Activated CD4-positive, alpha-beta T cell treated with anti-CD3 and anti-CD28 coated beads, Interleukin-2, amount 50 U/mL, for 16 hours (primary cell): Measurements from ENCODE around the gene C3.
"Not testable (repeated sequence)": the region's sequence is repeated elsewhere in the genome, so short reads cannot be mapped to it uniquely, and the experiment has no call there.

Experiments
- DNase-seq: peaks from one replicate; pipeline ENCODE4 v3.0.0-alpha.2; 2020

C3 gene

DNA sequence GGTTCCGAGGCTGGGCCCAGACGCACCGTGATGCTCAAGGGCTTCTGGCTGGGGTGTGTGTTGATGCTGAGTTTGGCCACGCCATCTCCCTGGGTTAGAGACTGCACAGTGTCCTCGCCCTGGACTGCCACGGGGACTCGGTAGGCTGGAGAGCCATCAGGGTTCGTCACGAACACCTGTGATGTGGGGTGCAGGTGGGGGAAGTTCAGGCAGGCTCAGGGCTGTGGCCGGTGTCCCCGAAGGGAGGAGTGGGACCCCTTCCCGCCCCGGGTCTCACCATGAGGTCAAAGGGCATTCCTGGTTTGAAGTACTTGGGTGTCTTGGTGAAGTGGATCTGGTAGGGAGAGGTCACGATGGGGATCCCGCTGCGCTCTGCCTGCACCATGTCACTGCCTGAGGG is 8.2 kb downstream of the C3 start:
- DNase-seq = no peak

DNA sequence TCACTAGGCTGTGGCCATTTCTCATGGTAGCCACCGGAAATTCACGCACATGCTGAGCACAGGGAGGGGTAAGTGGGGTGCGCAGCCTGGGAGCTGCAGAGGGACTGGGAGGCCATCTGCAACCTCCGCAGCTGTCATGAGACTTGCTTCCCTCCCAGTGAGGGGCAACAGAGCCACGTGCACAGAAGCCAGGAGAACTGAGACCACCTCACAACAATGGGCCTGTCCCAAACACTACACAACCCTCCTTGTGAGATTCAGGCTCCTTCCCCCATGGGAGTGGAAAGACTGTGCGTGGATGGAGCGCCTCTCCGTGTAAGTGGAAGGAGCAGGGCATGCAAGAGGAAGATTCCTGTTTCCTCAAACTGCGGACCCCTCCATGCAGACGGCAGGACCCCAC is 8.8 kb downstream of the C3 start:
- DNase-seq = no peak

DNA sequence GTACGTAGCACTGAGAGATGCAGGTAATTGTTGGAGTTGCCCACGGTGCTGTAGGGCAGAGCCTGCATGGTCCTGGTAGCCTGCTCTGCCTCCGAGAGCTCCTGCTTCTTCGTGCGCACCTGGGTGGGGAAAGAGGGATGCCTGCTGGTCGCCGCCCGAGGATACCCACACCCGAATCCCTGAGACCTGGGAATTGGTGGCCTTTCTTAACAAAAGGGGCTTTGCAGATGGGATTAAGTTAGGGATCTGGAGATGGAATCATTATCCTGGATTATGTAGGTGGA is 9.4 kb downstream of the C3 start:
- no peak for DNase-seq

DNA sequence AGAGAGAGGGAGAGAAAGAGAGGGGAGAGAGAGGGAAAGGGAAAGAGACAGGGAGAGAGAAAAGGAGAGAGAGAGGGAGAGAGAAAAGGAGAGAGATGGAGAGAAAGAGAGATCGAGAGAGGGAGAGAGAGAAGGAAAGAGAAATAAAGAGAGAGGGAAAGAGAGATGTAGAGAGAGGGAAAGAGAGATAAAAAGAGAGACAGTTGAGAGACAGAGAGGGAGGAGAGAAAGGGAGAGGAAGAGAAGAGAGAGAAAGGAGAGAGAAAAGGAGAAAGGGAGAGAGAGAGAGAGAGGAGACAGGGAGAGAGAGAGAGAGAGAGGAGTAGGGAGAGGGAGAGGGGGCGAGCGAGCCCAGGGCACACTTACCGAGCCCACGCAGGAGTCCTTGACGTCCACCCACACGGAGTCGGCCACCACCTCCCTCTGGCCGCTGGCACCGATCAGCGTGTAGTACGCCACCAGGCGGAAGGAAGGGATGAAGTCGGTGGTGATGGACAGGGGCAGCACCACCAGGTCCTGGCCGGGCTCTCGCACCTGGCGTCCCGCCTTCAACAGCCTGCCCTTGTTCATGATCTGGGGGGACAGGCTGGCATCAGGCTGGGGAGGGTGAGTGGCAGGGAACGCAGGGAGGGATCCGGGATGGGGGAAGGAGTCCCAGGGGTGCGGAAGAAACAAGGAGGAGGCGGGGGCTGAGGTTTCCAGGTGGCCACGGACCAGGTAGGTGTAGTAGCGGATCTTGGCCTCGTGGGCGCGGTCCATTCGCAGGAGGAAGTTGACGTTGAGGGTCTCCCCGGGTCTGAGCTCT is 10.0 kb downstream of the C3 start:
- DNase-seq = no peak

DNA sequence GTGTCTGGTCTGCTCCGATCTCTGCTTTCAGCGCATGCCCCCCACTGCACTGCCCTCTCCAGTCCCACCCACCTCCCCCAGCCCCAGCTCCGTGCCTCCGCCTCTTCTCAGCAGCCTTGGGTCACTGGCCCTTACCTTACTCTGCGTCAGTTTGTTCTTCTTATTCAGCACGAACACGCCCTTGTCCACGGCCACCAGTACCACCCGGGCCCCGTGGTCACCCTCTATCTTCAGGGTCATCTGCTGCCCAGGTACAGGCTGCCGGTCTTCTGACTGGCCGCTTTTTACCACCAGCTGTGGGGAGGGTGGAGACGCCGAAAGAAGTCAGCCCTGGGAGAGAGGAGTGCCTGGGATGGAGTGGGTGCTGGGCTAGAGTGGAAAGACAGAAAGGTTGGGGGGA is 10.9 kb downstream of the C3 start:
- DNase-seq = no peak

DNA sequence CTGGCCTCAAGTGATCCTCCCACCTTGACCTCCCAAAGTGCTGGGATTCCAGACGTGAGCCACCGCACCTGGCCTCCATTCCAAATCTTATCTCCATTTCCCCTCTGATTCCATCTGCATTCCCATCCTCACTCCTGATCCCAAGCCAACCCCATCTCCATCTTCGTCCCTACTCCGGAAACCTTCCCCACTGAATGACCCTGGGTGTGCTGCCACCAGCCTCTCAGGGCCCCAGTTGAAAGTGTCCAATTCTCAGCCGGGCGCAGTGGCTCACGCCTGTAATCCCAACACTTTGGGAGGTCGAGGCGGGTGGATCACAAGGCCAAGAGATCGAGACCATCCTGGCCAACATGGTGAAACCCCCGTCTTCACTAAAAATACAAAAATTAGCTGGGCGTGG is 11.5 kb downstream of the C3 start:
- DNase-seq = not testable (repeated sequence)

DNA sequence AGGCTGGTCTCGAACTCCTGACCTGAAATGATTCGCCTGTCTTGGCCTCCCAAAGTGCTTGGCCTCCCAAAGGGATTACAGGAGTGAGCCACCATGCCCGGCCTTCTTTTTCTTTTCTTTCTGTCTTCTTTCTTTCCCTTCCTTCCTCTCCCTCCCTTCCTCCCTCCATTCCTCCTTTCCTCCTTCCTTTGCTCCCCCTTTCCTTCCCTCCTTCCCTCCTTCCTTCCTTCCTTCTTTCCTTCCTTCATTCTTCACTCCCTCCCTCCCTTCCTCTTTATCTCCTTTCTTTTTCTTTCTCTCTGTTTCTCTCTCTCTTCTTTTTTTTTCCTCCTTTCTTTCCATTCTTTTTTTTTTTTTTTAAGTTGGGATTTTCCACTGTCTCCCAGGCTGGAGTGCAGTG is 12.1 kb downstream of the C3 start:
- DNase-seq = no peak

DNA sequence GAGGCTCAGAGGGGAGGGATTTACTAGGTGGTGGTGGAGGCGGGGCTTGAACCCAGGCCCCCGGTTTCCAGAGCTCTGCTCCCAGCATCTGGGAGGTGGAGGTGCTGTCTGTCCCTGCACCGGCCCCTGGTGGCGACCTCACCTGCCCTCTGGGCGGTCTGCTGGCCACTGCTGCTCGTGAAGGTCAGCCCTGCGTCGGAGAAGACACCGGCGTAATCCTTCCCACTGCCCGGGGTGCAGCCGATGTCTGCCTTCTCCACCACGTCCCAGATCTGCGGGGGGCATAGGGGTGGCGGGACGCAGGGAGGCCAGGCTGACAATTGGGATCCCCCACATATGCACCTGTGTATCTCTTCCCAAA is 12.8 kb downstream of the C3 start:
- DNase-seq = no peak

DNA sequence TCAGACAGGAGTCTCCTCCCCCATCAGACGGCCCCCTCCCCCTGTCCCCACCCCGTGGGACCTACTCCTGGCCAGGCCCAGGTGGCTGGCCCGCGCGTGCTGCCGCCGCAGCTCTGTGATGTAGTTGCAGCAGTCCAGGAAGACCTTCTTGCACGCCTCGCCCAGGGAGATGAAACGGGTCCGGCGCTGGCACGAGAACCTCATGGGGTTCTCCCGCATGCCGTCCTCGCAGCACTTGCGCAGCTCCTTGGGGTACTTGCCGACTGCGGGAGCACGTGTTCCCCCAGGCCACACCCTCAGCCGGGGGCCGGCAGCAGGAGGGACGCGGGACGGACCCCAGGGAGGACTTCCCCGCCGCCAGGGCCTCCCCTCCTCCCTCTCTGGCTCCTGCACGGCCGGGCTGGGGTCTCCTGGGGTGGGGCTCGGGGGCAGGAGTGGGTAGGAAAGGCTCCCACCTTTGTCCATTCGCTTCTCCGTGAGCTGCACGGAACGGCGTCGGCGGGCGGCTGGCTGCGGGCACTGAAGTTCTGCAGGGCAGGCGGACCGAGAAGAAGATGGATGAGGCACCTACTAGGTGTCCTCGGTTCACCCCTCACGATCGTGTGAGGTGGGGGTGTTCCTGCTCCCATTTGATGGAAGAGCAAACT is 13.3 kb downstream of the C3 start:
- no peak for DNase-seq

DNA sequence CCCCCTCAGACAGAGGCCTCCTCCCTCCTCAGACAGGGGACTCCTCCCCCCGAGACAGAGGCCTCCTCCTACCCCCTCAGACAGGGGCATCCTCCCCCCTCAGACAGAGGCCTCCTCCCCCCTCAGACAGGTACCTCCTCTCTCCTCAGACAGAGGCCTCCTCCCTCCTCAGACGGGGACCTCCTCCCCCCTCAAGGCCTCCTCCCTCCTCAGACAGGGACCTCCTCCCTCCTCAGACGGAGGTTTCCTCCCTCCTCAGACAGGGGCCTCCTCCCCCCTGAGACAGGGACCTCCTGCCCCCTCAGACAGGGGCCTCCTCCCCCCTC is 13.9 kb downstream of the C3 start:
- no peak for DNase-seq

DNA sequence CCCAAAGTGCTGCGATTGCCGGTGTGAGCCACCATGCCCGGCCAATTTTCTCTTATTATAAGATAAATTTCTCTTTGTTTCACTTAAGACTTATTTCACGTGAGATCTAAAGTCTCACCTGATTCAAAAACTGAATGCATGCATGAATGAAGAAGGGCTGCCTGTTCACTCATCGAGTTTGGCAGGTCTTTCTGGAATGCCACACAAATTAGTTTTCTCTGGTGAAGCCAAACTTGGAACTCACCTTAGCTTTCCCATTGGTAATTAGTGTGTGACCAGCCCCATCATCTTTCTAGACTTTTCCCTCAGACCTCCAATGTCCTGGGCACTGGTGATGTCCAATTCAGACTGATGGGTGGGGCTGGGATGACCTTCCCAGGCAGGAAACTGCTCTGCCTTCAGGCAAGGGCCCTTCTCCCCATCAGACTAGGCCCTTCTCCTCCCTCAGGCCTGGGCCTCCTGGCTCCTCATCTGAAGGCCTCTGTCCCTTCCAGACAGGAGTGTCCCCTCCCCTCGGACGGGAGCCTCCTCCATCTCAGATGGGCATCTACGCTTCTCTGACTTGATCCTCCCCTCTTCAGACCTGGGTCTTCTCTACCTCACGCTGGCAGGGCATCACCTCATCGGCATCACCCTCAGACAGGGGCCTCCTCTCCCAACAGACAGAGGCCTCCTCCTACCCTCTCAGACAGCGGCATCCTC is 14.4 kb downstream of the C3 start:
- DNase-seq = no peak

DNA sequence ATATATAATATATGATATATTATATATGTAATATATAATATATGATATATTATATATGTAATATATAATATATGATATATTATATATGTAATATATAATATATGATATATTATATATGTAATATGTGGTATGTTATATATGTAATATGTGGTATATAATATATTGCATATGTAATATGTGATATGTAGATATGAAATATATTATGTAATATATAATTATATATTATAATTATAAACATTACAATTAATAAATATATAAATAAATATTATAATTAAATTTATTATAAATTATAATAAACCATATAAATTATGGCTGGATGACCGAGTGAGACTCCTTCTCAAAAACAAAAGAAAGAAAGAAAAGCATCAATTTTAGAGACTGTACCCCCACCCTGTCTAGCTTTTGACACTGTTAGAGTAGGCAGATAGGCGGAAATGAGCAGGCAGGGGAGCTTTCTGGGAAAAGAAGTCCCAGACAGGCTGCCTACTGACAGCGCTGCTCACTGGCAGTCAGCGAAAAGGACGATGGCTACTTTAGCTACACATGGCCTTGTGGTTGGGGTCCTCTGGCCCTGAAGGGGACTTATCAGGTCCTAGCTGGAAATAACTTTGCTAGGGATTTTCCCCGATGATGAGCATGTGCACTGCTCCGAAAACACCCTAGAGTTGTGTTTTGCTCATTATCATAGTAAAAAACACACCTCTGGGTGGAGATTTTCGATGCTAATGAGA is 19.7 kb downstream of the C3 start:
- DNase-seq = no peak

DNA sequence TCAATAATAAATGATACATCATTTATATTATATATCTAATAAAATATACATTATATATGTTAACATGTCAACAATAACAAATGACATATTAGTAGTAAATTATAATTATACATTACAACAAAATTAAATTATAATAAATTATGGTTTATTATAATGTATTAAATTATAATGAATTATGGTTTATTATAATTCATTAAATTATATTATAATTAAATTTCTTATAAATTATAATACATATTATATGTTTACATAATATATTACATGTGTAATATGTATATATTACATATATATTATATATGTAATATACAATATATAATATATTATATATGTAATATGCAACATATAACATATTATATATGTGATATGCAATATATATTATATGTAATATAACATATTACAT is 20.5 kb downstream of the C3 start:
- DNase-seq = no peak

DNA sequence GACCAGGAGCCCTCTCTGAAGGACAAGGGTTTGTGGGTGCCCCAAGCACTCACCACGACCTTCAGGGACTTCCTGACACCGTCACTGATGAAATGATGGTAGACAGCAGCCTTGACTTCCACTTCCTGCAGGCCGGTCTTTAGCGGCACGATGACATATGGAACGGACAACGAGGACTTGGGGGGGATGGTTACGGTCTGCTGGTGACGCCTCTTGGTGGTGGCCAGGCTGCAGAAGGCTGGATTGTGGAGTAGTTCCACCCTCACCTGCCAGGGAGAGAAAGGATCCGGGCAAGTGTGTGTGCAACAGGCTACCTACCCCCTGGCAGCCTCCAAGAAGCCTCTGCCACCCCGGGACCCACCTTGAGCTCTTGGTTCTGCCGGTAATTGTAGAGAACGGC is 23.2 kb downstream of the C3 start:
- DNase-seq = no peak

DNA sequence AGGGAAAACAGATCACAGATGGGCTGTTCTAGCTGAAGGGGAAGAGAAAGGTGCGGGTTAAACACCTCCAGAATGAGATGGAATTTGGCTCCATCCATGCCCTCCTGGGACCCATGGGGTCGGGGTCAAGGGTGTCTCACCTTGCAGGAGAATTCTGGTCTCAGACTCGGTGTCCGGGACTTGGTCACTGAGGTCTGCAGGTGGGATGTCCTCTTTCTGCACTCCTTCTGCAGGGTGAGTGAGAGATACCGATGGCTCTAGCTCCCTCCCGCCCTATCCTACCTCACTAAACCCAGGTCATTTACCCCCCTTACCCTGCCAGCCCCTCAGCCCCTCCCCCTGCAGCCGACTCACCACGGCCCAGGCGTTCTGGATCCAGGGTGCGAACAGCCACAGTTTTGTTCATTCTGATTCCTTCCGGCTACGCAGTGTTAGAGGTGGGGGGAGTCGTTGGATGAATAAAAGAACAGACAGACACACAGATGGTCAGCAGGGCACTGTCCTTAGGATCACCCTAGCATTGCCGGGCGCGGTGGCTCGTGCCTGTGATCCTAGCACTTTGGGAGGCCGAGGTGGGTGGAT is 24.1 kb downstream of the C3 start:
- DNase-seq = no peak

DNA sequence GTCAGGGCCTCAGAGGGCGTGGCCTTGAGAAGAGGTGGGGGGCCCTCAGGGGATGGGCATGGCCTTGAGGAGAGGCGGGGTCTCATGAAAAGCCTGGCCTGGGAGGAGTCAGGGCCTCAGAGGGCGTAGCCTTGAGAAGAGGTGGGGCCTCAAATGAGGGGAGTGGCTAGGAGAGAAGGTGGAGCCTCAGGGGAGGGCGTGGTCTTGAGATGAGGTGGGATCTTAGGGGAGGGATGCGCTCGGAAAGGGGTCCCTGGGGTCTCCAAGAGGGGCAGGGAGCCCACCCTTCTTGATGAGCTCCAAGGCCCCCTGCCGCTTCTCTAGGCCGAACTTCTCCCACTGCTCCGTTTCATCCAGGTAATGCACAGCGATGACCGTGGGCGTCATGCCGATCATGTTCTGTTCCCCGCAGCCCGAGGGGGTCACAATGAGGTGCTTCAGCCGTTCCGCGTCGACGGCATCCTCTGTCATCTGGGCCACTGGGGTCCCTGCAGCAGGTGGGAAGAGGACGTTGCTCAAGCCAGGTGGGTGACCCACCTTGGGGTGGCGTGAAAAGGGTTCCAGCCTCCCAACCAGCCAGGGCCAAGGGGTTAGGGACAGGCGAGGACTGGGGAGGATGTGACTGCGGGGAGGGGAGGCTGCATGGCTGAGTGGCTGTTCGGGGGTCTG is 26.2 kb downstream of the C3 start:
- DNase-seq = no peak

DNA sequence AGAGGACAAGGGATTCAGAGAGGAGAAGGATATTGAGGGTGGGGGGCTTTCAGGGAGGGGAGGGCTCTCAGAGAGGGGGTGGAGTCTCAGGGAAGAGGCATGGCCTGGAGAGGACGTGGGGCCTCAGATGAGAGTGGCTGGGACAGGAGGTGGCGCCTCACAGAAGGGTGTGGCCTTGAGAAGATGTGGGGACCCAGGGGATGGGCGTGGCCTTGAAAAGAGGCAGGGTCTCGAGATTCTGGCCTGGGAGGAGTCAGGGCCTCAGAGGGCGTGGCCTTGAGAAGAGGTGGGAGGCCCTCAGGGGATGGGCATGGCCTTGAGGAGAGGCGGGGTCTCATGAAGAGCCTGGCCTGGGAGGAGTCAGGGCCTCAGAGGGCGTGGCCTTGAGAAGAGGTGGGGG is 26.8 kb downstream of the C3 start:
- DNase-seq = no peak

DNA sequence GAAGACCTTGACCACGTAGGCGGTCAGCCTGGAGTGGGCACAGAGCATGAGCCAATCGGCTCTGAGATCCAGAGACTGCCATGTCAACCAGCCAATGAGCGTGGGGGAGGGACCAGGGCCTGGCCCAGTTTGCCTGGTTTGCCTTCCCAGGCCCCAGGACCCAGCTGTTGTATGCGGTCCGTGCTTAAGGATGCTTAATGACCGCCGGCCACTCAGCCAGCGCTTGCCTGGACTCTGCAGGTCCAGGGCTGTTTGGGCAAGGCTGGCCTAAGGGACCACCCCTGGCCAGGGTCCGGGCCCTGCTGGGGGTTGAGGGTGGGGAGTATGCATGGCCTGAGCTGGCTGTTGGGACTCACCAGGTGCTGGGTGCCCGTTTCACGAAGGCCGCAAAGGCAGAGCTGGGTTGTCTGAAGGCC is 27.4 kb downstream of the C3 start:
- no peak for DNase-seq

DNA sequence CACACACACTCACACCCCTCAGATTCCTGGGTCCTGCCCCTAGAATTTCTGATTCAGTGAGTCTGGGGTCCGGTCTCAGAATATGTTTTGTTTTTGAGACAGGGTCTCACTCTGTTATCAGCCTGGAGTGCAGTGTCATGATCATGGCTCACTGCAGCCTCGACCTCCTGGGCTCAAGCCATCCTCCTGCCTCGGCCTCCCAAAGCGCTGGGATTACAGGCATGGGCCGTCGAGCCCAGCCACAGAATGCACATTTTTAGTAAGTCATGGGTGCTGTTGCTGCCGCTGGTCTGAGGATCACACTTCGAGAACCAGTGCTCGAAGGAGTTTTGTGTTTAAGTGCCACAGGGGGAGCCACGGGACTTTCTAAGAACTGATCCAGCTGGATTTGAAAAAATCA is 28.4 kb downstream of the C3 start:
- no peak for DNase-seq

DNA sequence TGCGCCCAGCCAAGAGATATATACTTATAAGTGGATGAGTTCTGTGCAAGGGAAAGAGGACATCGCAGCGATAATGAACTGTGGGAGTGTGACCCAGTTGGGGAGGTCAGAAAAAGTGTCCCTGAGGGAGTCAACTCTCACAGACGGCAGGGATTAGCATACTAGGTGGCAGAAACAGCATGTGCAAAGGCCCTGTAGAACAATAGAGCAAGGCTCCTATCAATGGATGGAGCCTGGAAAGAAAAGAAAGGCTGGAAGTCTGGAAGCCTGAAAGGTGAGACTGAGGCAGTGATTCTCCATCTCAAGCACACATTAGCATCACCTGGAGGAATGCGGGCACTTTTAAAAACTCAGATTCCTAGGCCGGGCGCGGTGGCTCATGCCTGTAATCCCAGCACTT is 29.1 kb downstream of the C3 start:
- DNase-seq = no peak

DNA sequence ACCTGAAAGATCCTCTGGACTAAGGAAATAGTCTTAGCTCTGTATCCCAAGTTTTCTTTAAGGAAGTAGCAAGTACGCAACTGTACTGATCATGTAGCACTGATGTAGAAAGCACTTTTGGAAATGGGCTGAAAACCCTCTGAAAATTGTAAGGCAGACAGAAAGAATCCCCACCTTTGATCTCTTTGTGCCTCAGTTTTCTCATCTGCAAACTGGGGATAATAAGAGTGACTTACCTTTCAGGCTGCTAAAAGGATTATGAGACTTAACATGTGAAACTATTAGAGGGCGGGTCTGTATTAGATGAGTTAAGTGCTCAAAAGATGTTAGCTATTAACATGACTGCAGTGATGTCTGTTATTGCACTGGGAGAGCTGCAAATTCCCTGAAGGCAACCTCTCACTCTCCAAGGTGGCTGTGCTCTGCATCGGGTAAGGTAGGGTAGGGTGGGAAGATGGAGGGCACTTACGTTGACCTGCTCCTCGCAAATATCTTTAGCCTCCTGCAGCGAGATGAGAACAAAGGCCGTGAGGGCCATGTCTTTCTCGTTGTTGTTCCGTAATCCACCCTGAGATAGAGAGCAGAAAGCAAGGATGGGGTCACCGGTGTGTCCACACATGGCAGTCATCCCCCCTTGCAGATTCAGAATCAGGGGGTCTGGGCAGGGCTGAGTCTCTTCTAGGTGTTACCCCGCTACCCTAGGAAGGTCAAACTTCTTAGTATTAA is 30.1 kb downstream of the C3 start:
- DNase-seq = no peak

DNA sequence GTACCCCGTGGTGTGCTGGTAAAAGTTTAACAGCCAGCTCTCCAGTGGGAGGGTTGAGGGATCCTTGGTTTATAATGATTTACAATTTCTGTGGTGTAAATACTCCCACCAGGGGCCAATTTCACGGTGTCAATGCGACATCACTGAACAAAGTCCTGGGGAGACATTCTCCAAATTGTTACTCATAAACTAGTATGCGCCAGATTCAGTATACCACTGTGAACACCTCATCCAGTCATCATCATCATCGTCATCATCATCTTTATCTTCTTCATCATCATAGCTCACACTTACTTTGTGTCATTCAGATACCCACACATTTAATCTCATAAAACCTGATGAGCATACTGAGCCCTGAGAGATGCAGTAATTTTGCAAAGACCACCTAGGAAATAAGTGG is 33.3 kb downstream of the C3 start:
- DNase-seq = no peak

DNA sequence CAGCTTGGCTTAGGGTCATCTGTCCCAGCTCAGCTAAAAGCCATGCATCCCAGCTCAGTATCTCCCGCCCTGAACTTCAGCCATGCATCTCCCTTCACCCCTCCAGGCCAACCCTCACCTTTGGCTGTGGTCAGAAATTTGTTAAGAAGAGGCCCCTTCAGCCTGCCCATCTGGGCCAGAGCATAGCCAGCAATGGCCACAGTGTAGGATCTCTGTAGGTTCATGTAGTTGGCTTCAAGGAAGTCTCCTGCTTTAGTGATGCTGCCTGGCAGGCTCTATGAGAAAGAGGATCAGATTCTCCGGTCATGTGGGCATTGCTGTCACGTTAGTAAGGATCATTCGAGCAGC is 33.8 kb downstream of the C3 start:
- DNase-seq = no peak
